Measurements from ENCODE around the gene CEP350.

CEP350 gene

DNA sequence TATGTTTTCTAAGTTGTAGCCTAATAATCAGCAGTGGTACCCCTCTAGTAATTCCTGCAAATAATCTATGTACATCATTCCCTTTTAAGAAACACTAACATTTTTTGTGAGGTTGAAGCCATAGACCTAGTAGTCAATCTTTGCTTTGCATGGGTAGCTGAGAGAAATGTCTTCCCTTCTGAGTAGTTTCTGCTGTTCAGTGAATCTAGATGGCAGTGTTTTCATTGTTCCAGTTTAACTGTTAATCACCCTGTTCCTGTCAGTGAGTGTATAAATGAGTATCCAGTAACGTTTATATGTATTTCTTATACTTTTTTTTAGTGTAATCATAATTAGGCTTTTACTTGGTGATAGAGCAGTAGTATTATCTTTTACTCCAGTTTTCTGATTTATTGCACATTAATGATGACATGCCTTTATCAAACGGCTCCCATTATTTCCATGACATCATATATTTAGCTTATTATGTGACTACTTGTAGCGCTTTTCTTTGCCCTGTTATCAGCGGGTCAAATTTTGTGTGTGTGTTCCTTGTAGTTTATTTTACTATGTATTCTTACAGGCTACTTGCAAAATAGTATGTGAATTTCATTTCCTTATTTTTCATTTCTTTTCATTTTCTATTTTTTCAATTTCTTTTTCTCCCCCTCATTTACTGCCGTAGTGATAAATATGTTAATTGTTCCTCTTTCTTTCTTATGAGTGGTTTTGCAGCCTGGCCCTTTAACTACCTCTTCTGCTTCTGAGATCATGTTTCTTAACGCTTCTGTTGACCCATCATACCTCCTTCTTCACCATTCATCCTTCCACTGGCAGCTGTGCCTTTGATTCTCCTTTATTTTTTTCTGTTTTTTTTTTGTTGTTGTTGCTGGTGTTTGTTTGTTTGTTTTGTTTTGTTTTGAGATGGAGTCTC, 18.8 kb downstream of the CEP350 start:
- TF ChIP-seq, protein P1, sequence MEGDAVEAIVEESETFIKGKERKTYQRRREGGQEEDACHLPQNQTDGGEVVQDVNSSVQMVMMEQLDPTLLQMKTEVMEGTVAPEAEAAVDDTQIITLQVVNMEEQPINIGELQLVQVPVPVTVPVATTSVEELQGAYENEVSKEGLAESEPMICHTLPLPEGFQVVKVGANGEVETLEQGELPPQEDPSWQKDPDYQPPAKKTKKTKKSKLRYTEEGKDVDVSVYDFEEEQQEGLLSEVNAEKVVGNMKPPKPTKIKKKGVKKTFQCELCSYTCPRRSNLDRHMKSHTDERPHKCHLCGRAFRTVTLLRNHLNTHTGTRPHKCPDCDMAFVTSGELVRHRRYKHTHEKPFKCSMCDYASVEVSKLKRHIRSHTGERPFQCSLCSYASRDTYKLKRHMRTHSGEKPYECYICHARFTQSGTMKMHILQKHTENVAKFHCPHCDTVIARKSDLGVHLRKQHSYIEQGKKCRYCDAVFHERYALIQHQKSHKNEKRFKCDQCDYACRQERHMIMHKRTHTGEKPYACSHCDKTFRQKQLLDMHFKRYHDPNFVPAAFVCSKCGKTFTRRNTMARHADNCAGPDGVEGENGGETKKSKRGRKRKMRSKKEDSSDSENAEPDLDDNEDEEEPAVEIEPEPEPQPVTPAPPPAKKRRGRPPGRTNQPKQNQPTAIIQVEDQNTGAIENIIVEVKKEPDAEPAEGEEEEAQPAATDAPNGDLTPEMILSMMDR (IDR thresholded peaks at IDR 0.05; ENCODE audit: low read depth, low read length) = no peak
- no peak overlapping the region for H3K4me3 ChIP-seq (ENCODE audit: low read depth, low read length)

DNA sequence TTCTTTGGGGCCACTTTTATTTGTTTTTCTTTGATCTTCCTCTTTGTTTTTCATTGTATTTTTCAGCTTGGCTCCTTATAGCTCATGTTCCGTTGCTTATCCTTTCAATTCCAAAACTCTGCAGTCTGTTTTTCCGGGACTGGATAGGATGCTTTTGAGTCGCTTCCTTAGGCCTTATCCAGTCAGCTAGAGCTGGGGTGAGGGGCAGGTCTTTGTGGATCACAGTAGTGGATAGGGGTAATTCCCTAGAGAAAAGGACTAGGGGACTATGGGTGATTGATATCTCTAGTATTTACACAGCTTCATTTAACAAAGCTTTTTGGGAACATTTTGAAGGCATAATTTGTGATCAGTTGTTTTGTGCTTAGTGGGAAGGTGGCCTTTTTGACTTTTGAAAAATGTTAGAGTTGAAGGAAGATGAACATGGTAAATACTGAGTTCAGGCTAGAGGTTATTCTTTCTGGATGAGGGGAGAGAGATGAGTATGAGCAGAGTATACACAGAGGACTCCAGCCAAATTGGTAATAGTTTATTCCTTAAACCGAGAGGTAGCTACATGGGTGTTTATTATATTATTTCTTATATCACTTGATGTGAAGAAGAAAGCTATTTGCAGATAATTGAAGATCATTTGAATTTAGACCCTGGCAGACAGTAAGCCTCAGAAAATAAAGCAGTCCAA, 22.5 kb downstream of the CEP350 start:
- no peak overlapping the region for H3K4me3 ChIP-seq (ENCODE audit: low read depth, low read length)
- TF ChIP-seq, protein P1 (IDR thresholded peaks at IDR 0.05; ENCODE audit: low read depth, low read length) = no peak

DNA sequence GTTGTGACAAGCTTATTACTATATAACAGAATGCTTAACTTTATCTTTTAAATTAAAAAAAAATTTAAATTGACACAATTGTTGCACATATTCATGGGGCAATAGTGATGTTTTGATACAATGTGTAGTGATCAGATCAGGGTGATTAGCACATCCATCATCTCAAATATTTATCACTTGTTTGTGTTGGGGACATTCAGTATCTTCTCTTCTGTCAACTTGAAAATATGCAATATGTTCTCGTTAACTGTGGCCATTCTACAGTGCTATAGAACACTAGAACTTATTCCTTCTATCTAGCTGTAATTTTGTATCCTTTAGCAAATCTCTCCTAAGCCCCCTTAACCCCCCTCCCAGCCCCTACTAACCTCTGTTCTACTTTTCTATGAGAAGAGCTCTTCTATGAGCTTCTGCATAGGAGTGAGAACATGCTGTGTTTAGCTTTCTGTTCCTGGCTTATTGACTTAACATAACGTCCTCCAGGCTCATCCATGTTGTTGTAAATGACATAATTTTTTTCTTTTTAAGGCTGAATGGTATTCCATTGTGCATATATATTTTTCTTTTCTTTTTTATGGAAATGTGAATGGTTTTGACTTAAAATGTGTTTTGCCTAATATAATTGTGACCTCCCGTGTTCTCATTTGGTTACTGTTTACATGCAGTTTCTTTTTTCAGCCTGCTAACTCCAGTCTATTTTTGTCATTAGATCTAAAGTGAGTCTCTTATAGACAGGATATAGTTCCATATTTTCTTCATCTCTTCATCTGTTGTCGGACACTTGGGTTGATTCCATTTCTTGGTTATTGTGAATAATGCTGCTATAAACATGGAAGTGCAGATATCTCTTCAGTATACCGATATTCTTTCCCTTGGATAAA, 23.8 kb downstream of the CEP350 start:
- no peak overlapping the region for H3K4me3 ChIP-seq (ENCODE audit: low read depth, low read length)
- TF ChIP-seq, protein P1 (IDR thresholded peaks at IDR 0.05; ENCODE audit: low read depth, low read length) = no peak

DNA sequence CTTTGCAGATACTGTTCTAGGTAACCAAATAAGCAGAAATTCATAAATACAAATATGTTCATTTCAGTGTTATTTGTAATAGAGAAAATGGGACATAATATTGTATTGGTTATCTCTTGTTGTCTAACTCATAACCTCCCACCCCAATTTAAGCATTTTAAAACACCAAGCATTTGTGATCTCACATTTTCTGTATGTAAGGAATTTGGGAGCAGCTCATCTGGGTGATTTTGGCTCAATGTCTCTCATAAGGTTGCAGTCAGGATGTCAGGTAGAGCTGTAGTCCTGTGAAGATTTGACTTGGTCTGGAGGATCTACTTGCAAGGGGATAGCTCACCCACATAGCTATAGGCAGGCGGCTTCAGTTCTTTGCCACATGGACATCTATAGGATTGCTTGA, 29.5 kb downstream of the CEP350 start:
- H3K4me3 ChIP-seq (ENCODE audit: low read depth, low read length) = no peak overlapping the region
- TF ChIP-seq, protein P1 (IDR thresholded peaks at IDR 0.05; ENCODE audit: low read depth, low read length) = no peak

DNA sequence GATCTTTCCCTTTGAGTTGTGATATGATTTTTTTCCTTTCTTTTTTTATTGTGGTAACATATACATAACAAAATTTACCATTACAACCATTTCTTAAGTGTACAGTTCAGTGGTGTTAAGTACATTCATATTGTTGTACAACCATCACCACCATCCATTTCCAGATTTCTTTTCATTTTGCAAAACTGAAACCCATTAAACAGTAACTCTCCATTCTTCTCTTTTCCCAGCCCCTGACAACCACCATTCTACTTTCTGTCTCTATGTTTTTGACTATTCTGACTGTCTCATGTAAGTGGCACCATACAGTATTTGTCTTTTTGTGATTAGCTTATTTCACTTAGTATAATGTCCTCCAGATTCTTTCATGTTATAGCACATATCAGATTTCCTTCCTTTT, 30.3 kb downstream of the CEP350 start:
- TF ChIP-seq, protein P1 (IDR thresholded peaks at IDR 0.05; ENCODE audit: low read depth, low read length) = no peak
- H3K4me3 ChIP-seq (ENCODE audit: low read depth, low read length) = no peak overlapping the region

DNA sequence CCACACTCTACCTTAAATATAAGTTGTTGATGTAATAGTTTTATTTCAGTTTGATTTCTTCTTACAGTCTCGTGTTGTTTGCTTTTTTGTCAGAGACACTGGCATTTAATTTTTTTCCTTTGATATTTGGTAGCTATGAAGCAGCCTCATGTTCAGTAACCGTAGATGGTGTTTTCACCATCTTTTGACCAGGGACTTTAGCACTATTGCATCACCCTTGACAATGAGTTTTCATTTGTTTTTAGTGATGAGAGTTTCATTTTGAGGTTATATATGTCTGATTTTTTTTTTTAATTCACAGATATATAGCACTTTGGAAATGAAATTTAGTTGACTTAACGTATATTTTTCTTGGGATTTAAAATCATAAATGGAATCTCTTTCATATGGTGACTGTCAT, 36.2 kb downstream of the CEP350 start:
- H3K4me3 ChIP-seq (ENCODE audit: low read depth, low read length) = no peak overlapping the region
- TF ChIP-seq, protein P1 (IDR thresholded peaks at IDR 0.05; ENCODE audit: low read depth, low read length) = no peak
